ENCODE data around the gene PRUNE2. TPM values are rescaled to one million over a fixed set of nuclear protein-coding genes. Genes with fewer than 3 reads are reported as not detected.

Gene PRUNE2
- total and polyA plus RNA-seq, 4 donors, result 3.8 to 18.1 (median 7.8) TPM

DNA sequence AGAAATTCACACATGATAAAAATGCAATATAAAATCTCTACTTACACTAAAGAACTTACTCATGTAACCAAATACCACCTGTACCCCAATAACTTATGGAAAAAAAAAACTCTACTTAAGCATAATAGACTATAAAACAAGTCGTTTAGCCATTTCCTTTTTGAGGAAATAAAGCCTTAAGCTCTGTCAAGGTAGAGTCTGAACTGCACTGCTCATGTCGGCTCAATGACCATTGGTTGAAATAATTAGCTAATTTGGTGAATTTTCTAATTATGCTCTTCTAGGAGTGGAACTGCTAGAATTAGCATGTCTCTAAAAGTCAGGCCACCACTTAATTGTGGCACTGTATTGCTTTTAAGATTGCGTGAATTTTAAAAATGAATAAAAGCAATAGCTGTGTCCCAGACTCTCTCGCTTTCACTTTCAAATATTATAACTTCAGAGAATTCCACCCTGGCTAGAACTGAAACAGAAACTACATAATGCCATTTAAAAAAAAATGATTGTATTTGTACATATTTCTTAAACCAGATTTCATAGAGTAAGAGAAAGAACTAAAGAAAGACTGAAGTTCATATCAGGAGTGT lies 254.7 kb downstream of the PRUNE2 start:
- no peaks in the 10 kb centered on the region for H3K27me3 ChIP-seq (ENCODE audit: control insufficient read depth in 3 of 3, insufficient read depth in 3 of 3, low read length in 2 of 3)
- no peak overlapping the region for H3K27ac ChIP-seq (ENCODE audit: low read depth in 1 of 2, low read length in 1 of 2)
- H3K36me3 ChIP-seq (ENCODE audit: control insufficient read depth in 4 of 4, insufficient read depth in 4 of 4, low read length in 4 of 4), result no peaks in the 10 kb centered on the region
- H3K9me3 ChIP-seq (ENCODE audit: control insufficient read depth in 4 of 4, insufficient read depth in 3 of 4, low read length in 3 of 4), result no peaks in the 10 kb centered on the region
- WGBS, 2 donors, result 18 to 27% methylated on average over 4 of the region's 4 CpGs
- peaks cover 0 to 3% (median 0%) of the 10 kb centered on the region in 5 donors for H3K4me1 ChIP-seq (ENCODE audit: control insufficient read depth in 5 of 5, insufficient read depth in 5 of 5, low read length in 5 of 5)
- DNase-seq (no peak), ATAC-seq (ENCODE audit: insufficient read depth, low FRiP score) (no peak)
- peak overlapping the region in 1 of 2 donors; percentile 8 for H3K9ac ChIP-seq (ENCODE audit: insufficient read depth in 1 of 2, low read length in 2 of 2)
- H3K4me3 ChIP-seq, result no peak overlapping the region
- TF ChIP-seq, protein P1, sequence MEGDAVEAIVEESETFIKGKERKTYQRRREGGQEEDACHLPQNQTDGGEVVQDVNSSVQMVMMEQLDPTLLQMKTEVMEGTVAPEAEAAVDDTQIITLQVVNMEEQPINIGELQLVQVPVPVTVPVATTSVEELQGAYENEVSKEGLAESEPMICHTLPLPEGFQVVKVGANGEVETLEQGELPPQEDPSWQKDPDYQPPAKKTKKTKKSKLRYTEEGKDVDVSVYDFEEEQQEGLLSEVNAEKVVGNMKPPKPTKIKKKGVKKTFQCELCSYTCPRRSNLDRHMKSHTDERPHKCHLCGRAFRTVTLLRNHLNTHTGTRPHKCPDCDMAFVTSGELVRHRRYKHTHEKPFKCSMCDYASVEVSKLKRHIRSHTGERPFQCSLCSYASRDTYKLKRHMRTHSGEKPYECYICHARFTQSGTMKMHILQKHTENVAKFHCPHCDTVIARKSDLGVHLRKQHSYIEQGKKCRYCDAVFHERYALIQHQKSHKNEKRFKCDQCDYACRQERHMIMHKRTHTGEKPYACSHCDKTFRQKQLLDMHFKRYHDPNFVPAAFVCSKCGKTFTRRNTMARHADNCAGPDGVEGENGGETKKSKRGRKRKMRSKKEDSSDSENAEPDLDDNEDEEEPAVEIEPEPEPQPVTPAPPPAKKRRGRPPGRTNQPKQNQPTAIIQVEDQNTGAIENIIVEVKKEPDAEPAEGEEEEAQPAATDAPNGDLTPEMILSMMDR (IDR thresholded peaks at IDR 0.05; ENCODE audit: control extremely low read depth, extremely low read depth), result no peak

- H3K4me3 ChIP-seq, result no peak overlapping the region
- peak in 1 of 3 donors; percentile 19 for DNase-seq
Measured at GRCh38 chr9:76650692-76651091, 255.2 kb downstream of the PRUNE2 start.

DNA sequence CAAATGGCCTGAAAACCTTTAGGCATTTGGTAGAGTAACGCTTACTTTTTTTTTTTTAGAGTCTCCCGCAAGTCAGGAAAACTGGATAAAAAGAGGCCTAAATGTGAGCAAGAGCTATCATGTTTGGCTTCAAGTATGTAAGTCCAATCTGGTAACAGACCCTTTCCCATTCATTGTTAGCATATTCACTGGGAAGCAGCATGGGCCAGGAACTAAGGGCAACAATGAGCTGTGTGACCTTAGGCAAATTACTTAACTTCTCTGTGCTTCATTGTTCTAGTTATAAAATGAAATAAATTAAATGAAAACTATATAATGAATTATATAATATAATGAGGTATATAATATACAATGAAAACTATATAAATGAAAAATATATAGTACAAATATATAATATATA lies 256.0 kb downstream of the PRUNE2 start:
- no peaks in the 10 kb centered on the region for H3K27me3 ChIP-seq (ENCODE audit: control insufficient read depth in 3 of 3, insufficient read depth in 3 of 3, low read length in 2 of 3)
- WGBS, 2 donors, result 98% methylated on average over 2 of the region's 2 CpGs
- no peaks in the 10 kb centered on the region for H3K36me3 ChIP-seq (ENCODE audit: control insufficient read depth in 4 of 4, insufficient read depth in 4 of 4, low read length in 4 of 4)
- peaks cover 0 to 3% (median 0%) of the 10 kb centered on the region in 5 donors for H3K4me1 ChIP-seq (ENCODE audit: control insufficient read depth in 5 of 5, insufficient read depth in 5 of 5, low read length in 5 of 5)
- H3K9ac ChIP-seq (ENCODE audit: insufficient read depth in 1 of 2, low read length in 2 of 2), result no peak overlapping the region
- DNase-seq (no peak), ATAC-seq (ENCODE audit: insufficient read depth, low FRiP score) (no peak)
- H3K27ac ChIP-seq (ENCODE audit: low read depth in 1 of 2, low read length in 1 of 2), result no peak overlapping the region
- TF ChIP-seq, protein P1 (IDR thresholded peaks at IDR 0.05; ENCODE audit: control extremely low read depth, extremely low read depth), result no peak
- no peak overlapping the region for H3K4me3 ChIP-seq
- H3K9me3 ChIP-seq (ENCODE audit: control insufficient read depth in 4 of 4, insufficient read depth in 3 of 4, low read length in 3 of 4), result no peaks in the 10 kb centered on the region

More at GRCh38 chr9:76650692-76651091, 255.2 kb downstream of the PRUNE2 start:
- Histone ChIP-seq H3K27ac (ENCODE audit: low read depth in 1 of 2, low read length in 1 of 2) (no peak overlapping the region), H3K9ac (ENCODE audit: insufficient read depth in 1 of 2, low read length in 2 of 2) (no peak overlapping the region), H3K27me3 (ENCODE audit: control insufficient read depth in 3 of 3, insufficient read depth in 3 of 3, low read length in 2 of 3) (no peaks in the 10 kb centered on the region), H3K9me3 (ENCODE audit: control insufficient read depth in 4 of 4, insufficient read depth in 3 of 4, low read length in 3 of 4) (no peaks in the 10 kb centered on the region), H3K4me1 (ENCODE audit: control insufficient read depth in 5 of 5, insufficient read depth in 5 of 5, low read length in 5 of 5) (peaks cover 0 to 3% (median 0%) of the 10 kb centered on the region in 5 donors), H3K36me3 (ENCODE audit: control insufficient read depth in 4 of 4, insufficient read depth in 4 of 4, low read length in 4 of 4) (no peaks in the 10 kb centered on the region)
- 11 to 20% methylated on average over 2 of the region's 2 CpGs for WGBS, 2 donors
- no peak for ATAC-seq (ENCODE audit: insufficient read depth, low FRiP score)
- TF ChIP-seq, protein P1 (IDR thresholded peaks at IDR 0.05; ENCODE audit: control extremely low read depth, extremely low read depth), result no peak

- Histone ChIP-seq H3K4me1 (ENCODE audit: control insufficient read depth in 5 of 5, insufficient read depth in 5 of 5, low read length in 5 of 5) (peaks cover 0 to 10% (median 2%) of the 10 kb centered on the region in 5 donors), H3K36me3 (ENCODE audit: control insufficient read depth in 4 of 4, insufficient read depth in 4 of 4, low read length in 4 of 4) (no peaks in the 10 kb centered on the region), H3K9me3 (ENCODE audit: control insufficient read depth in 4 of 4, insufficient read depth in 3 of 4, low read length in 3 of 4) (peaks cover 0 to 3% (median 0%) of the 10 kb centered on the region in 4 donors), H3K4me3 (no peak overlapping the region), H3K9ac (ENCODE audit: insufficient read depth in 1 of 2, low read length in 2 of 2) (no peak overlapping the region), H3K27me3 (ENCODE audit: control insufficient read depth in 3 of 3, insufficient read depth in 3 of 3, low read length in 2 of 3) (no peaks in the 10 kb centered on the region), H3K27ac (ENCODE audit: low read depth in 1 of 2, low read length in 1 of 2) (no peak overlapping the region)
- no peak for DNase-seq
- 58 to 79% methylated on average over 4 of the region's 4 CpGs for WGBS, 2 donors
- ATAC-seq (ENCODE audit: insufficient read depth, low FRiP score), result no peak
- TF ChIP-seq, protein P1 (IDR thresholded peaks at IDR 0.05; ENCODE audit: control extremely low read depth, extremely low read depth), result no peak
Measured at GRCh38 chr9:76646249-76646648, 259.7 kb downstream of the PRUNE2 start.
